GM19467 (cell line): ENCODE measurements around the gene UBE3D.
"Not testable (repeated sequence)": the region's sequence is repeated elsewhere in the genome, so short reads cannot be mapped to it uniquely, and the experiment has no call there.

Experiments used
- ATAC-seq: cut with Tn5 transposase; IDR thresholded peaks from one replicate; pipeline ENCODE4 v1.9.1; 2021; ENCODE audit warnings: mild to moderate bottlenecking, moderate library complexity; ENCODE audit not compliant: unreplicated experiment

The UBE3D gene

DNA sequence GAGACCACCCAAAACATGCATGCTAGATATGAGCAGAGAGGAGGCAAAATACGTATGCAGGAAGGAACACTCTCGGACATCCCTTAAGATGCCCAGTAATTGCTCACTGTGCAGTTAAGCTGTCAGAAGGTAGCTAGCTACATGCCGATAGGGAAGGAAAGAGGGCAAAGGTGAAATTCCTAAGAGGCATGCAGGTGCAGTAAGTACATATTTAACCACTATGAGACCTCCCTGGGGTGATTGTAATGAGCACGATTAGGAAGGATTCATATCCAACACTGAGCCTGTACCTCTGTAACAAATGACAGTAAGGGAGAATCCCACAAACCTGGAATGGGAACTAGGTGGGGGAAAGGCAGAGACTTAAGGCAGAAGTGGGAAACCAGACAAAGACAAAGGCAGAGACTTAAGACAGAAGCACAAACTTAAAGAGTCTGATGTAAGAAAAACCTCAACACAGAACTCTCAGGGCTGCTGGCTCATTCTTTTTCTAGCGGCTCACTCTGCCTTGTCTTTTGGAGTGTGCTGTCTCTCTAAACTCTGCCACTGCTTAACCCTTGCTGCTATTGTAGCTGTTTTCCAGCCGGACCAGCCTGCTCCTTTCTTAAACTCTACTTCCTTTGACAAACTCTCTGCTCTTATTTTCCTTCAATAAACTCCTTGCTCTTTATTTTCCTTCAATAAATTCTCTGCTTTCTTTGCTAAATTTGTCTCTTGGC, 148.1 kb downstream of the UBE3D start:
- no peak for ATAC-seq

DNA sequence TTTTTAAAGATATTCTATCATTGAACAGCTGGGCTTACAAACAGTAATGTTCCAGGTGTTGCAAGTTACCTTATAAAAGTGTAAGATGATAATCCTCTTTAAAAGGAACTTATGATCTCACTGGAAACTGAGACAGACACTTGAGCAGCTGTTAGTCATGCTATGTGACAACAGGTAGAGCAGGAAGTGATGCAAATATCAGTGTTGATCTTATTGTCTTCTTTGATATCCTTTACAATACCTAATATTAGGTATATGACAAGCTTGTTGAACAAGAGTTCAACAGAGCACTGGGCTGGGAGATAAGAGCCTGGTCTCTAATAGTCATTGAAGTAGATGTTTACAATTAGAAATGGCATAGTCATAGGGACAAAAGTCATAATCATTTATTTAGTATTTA, 150.0 kb downstream of the UBE3D start:
- ATAC-seq: no peak

GRCh38 chr6:82914511-82914910, 151.1 kb downstream of the UBE3D start:
- ATAC-seq: no peak

DNA sequence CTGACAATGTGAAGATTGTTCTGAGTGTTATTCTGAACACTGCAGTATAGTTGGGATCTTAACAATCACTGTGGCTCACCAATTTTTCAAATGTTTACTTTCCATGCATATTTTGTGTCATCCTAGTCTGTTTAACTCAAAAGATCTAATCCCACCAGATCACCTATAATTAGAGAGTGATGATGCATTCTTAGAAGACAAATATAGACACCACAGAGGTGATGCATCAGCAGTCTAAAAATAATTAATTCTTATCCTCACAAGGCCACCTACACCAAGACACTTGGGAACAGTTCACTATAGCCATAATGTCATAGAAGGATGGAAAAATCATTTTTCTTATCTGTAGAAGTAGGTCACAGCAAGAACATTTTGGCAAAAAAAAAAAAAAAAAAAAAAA, 154.8 kb downstream of the UBE3D start:
- ATAC-seq: no peak

DNA sequence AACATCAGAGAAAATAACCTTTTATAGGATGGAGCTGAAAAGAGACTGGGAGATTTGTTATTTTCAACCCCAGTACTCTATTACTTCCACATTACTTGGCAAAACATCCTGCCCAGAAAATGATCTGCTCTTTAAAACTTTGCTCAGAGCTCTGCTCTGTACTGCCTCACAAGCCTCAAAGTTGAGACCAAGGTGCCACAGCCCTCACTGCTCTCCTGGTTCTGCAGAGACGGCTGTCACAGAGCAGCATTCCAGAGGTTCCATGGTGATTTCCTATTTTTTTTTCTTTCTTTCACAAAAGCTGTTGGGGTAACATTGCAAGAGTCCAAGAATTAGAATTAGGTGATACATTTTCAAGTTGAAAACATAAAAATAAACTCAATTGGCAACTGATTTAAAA, 155.2 kb downstream of the UBE3D start:
- ATAC-seq: no peak

GRCh38 chr6:82909551-82909950, 156.1 kb downstream of the UBE3D start:
- no peak for ATAC-seq

DNA sequence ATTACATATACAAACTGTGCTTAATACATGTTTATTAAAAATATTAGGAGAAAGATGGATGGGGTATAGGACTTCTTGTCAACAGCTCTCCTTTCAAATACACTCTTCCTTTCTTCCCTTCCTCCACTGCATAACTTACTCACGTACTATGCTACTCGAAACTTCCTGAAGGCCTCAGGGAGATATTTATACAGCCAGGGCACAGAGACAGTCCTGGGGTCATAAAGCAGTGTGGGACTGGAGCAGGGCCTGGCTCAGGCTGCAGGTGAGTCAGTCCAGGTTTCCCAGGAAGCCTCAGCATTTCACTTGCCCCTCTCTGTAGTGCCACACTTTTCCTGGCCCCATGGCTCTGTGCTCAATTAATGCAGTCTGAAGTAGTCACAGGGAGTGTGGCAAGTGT, 157.0 kb downstream of the UBE3D start:
- no peak for ATAC-seq

GRCh38 chr6:82906951-82907350, 158.7 kb downstream of the UBE3D start:
- ATAC-seq: no peak

- ATAC-seq: no peak
Measured at GRCh38 chr6:82906489-82906888, 159.2 kb downstream of the UBE3D start.

- ATAC-seq: no peak
Measured at GRCh38 chr6:82904860-82905259, 160.8 kb downstream of the UBE3D start.

GRCh38 chr6:82904257-82904656, 161.4 kb downstream of the UBE3D start:
- no peak for ATAC-seq

- no peak for ATAC-seq
Measured at GRCh38 chr6:82902290-82902689, 163.4 kb downstream of the UBE3D start.

- no peak for ATAC-seq
Measured at GRCh38 chr6:82894653-82895259, 170.9 kb downstream of the UBE3D start.

GRCh38 chr6:82893889-82894652, 171.6 kb downstream of the UBE3D start:
- ATAC-seq: no peak

GRCh38 chr6:82891503-82891902, 174.1 kb downstream of the UBE3D start:
- ATAC-seq: not testable (repeated sequence)

GRCh38 chr6:82891076-82891475, 174.6 kb downstream of the UBE3D start:
- ATAC-seq: no peak

DNA sequence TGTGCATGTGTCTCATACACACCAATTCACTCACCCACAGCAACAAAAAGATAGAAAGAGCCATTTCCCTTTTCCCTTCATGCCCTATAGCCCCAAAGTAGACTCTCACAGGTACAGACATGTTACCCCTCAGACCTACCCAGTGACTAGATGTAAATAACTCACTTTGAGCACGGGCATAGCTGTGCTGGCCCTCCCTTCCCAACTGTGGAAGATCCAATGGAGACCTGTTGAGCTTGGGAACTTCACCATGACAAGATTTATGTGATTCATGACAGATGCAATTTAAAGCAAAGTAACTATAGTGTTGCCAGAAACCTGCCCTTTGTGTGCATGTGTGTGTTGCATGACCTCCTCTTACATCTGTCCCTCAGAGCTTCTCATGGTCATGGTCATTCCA, 175.4 kb downstream of the UBE3D start:
- ATAC-seq: no peak

DNA sequence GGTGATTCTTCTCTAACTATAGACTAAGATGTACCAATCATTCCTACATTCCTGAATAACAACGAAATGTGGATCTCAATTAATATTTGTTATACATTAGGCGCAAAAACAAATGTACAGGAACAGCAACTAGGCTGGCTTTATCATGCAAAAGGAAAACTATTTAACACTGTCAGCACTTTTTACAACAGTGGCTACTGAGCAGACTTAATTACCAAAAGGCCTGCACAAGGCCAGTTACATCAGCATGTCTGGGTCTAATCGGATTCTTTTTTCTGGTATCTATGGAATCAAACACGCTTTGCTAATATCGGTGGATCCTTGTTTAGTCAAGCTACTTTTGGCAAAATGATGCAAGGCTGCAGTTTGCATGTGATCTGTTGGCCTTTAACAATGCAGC, 176.5 kb downstream of the UBE3D start:
- no peak for ATAC-seq

DNA sequence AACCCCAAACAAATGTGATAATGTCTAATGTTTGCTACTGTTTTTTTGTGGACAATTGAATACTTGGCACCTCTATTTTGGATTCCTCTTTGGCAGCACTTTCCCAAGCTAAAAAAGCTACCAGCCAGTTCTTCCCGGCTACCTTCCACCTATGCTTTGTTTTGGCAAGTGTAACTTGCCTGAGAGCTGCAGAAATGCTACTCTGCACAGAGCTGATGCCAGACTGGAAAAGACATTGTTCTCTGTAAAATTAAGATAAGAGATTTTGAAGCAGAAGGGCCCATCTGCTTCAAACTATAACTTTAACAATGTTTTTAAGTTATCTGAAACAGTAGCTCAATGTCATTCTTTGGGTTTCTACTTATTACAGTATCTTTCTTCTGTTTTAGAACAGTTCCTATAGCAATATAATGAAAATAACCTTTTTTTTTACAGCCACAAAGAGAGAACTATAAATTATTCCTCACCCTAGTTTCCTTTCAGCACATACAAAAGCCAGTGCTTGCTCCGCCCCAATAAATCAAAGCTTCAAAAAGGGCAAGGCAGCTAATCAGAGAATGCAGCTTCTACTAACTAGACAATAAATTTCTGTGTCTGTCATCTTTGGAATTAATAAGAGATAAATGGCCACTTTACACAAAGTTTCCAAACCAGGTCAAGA, 183.1 kb downstream of the UBE3D start:
- ATAC-seq: no peak

DNA sequence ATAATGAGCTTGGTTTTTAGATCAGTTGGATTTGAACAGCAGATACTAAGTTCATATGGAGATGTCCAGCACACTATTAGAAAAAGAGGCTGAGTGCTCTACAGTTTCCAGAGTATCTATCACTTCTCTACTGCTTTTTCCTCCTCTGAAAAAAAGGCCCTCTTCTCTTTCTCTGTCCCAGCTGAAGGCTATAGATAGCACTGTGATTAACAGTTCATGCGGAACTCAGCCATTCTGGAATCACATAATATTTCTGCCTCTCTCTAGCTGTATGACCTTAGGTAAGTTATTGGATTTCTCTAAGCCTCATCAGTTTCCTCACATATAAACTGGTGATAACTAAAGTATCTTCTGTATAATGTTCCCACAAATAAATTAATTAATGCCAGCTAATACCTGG, 184.1 kb downstream of the UBE3D start:
- no peak for ATAC-seq

- ATAC-seq: no peak
Measured at GRCh38 chr6:82878812-82879211, 186.8 kb downstream of the UBE3D start.
